ENCODE data around the gene CACNA1A.
"Not testable (repeated sequence)": the region's sequence is repeated elsewhere in the genome, so short reads cannot be mapped to it uniquely, and the experiment has no call there.

CACNA1A gene

GRCh38 chr19:13429563-13429962 lies 76.7 kb downstream of the CACNA1A start:
- TF ChIP-seq CTCF (IDR thresholded peaks at IDR 0.05; ENCODE audit: insufficient read depth, low read depth, low read length, missing control alignments) = no peak
- DNase-seq (ENCODE audit: low read depth) = no peak
- no peak overlapping the region for H3K4me3 ChIP-seq (ENCODE audit: low read depth, low read length)

GRCh38 chr19:13428352-13428751 lies 77.9 kb downstream of the CACNA1A start:
- peak; percentile 74 for TF ChIP-seq CTCF (IDR thresholded peaks at IDR 0.05; ENCODE audit: insufficient read depth, low read depth, low read length, missing control alignments)
- H3K4me3 ChIP-seq (ENCODE audit: low read depth, low read length) = no peak overlapping the region
- peak; percentile 44 for DNase-seq (ENCODE audit: low read depth)

GRCh38 chr19:13427273-13428051 lies 78.8 kb downstream of the CACNA1A start:
- no peak overlapping the region for H3K4me3 ChIP-seq (ENCODE audit: low read depth, low read length)
- DNase-seq (ENCODE audit: low read depth) = no peak
- TF ChIP-seq CTCF (IDR thresholded peaks at IDR 0.05; ENCODE audit: insufficient read depth, low read depth, low read length, missing control alignments) = no peak

- not testable (repeated sequence) for DNase-seq (ENCODE audit: low read depth)
These were observed 80.4 kb downstream of the CACNA1A start for GRCh38 chr19:13425875-13426274.

GRCh38 chr19:13425151-13425550 lies 81.1 kb downstream of the CACNA1A start:
- TF ChIP-seq CTCF (IDR thresholded peaks at IDR 0.05; ENCODE audit: insufficient read depth, low read depth, low read length, missing control alignments) = no peak
- no peak for DNase-seq (ENCODE audit: low read depth)
- H3K4me3 ChIP-seq (ENCODE audit: low read depth, low read length) = no peak overlapping the region

More at GRCh38 chr19:13425875-13426274, 80.4 kb downstream of the CACNA1A start:
- not testable (repeated sequence) for H3K4me3 ChIP-seq (ENCODE audit: low read depth, low read length)

GRCh38 chr19:13420780-13421179 lies 85.5 kb downstream of the CACNA1A start:
- no peak overlapping the region for H3K4me3 ChIP-seq (ENCODE audit: low read depth, low read length)
- DNase-seq (ENCODE audit: low read depth) = no peak
- TF ChIP-seq CTCF (IDR thresholded peaks at IDR 0.05; ENCODE audit: insufficient read depth, low read depth, low read length, missing control alignments) = no peak

- H3K4me3 ChIP-seq (ENCODE audit: low read depth, low read length) = no peak overlapping the region
- peak; percentile 76 for DNase-seq (ENCODE audit: low read depth)
- TF ChIP-seq CTCF (IDR thresholded peaks at IDR 0.05; ENCODE audit: insufficient read depth, low read depth, low read length, missing control alignments) = no peak
These were observed 89.2 kb downstream of the CACNA1A start for GRCh38 chr19:13417054-13417453.

Data from GM12865 (cell line).